Measurements from ENCODE around the gene PDE6A. TPM values are rescaled to one million over a fixed set of nuclear protein-coding genes. Genes with fewer than 3 reads are reported as not detected.

The PDE6A gene
- total and polyA plus RNA-seq, 2 of the 8 experiments (the other 6 are each of a cell fraction or from before 2014, with no cell fraction given) = not detected

- Histone ChIP-seq H2BK5ac (ENCODE audit: low read depth, low read length) (no peak overlapping the region), H2AFZ (ENCODE audit: low read length) (no peak overlapping the region), H3K23ac (ENCODE audit: insufficient read length) (no peak overlapping the region), H3K79me2 (ENCODE audit: control insufficient read depth in 1 of 2, insufficient read depth in 2 of 2, low read length in 2 of 2) (no peaks in the 10 kb centered on the region), H2BK12ac (ENCODE audit: low read depth, low read length) (no peak overlapping the region), H3K27me3 (replicated peaks in 1 of 4; ENCODE audit: control insufficient read depth in 3 of 4, extremely low read depth in 1 of 4, insufficient read depth in 3 of 4, low read length in 3 of 4) (no peaks in the 10 kb centered on the region), H3K27ac (ENCODE audit: low read depth, low read length) (no peak overlapping the region), H3K18ac (ENCODE audit: extremely low read depth, low read length) (no peak overlapping the region), H4K8ac (ENCODE audit: extremely low read depth, insufficient read depth, low read length) (no peak overlapping the region), H3K79me1 (ENCODE audit: low read depth, low read length) (no peaks in the 10 kb centered on the region), H3K4ac (replicated peaks; ENCODE audit: insufficient read length, low read depth, low read length) (no peak overlapping the region), H2BK15ac (ENCODE audit: low read length) (no peak overlapping the region), H2AK5ac (ENCODE audit: low read depth, low read length) (no peak overlapping the region), H3K23me2 (ENCODE audit: low read depth, low read length) (no peaks in the 10 kb centered on the region), H3K36me3 (ENCODE audit: control insufficient read depth in 2 of 4, insufficient read depth in 4 of 4, low read length in 3 of 4) (no peaks in the 10 kb centered on the region), H2BK20ac (ENCODE audit: low read length) (no peak overlapping the region), H3K14ac (ENCODE audit: insufficient read length) (no peak overlapping the region), H4K20me1 (replicated peaks in 1 of 2; ENCODE audit: control insufficient read depth in 1 of 2, insufficient read depth in 2 of 2, low read length in 2 of 2) (no peaks in the 10 kb centered on the region), H3K4me2 (ENCODE audit: insufficient read depth in 1 of 2, low read depth in 2 of 2, low read length in 2 of 2) (no peak overlapping the region), H3K4me1 (replicated peaks in 1 of 4; ENCODE audit: control insufficient read depth in 3 of 4, insufficient read depth in 4 of 4, low read length in 3 of 4) (peaks cover 0 to 2% (median 0%) of the 10 kb centered on the region in 4 experiments; a peak in 2 of 7 replicates), H3K9ac (replicated peaks in 1 of 4; ENCODE audit: extremely low read depth in 1 of 4, low read depth in 3 of 4, low read length in 3 of 4) (no peak overlapping the region), H4K5ac (ENCODE audit: insufficient read length, low read depth, low read length) (no peak overlapping the region), H3K4me3 (ENCODE audit: extremely low read depth in 1 of 4, insufficient read depth in 2 of 4, low read depth in 3 of 4, low read length in 4 of 4) (no peak overlapping the region), H3K56ac (replicated peaks; ENCODE audit: insufficient read length, low read depth, low read length) (no peak overlapping the region), H4K91ac (replicated peaks; ENCODE audit: insufficient read length, low read length) (no peak overlapping the region), H3K9me3 (ENCODE audit: insufficient read depth in 2 of 2, low read depth in 1 of 2, low read length in 1 of 2) (no peaks in the 10 kb centered on the region), H2BK120ac (replicated peaks; ENCODE audit: low read depth, low read length) (no peak overlapping the region)
- FAIRE-seq (no peak), DNase-seq (ENCODE audit: low read depth in 1 of 2, low spot score in 2 of 2) (no peak)
- CTCF ChIA-PET (ENCODE audit: partially characterized antibody) = interaction anchor here (0.8 to 64.1 kb wide), 5 partner anchors 31 to 227 kb away, joined by 3 to 1740 read pairs (median 5); no protein-coding TSS in a partner anchor
- POLR2A ChIA-PET (ENCODE audit: partially characterized antibody) = interaction anchor here (1.3 kb wide), 1 partner anchor 249 kb away, joined by 3 read pairs; no protein-coding TSS in a partner anchor
- WGBS, 2 experiments (ENCODE audit: extremely low coverage in 1 of 2, insufficient coverage in 1 of 2, insufficient read length in 1 of 2, insufficient replicate concordance in 2 of 2, low coverage in 1 of 2, low lambda C conversion rate in 2 of 2, missing lambda C conversion rate in 1 of 2) = 90% methylated on average over 7 of the region's 7 CpGs; no CpG with 5 or more reads in 1 of the 2 experiments
- TF ChIP-seq SP2 (IDR thresholded peaks at IDR 0.05; ENCODE audit: low read length) (no peak), MAFK (IDR thresholded peaks at IDR 0.05; ENCODE audit: low read depth, low read length) (no peak), TAF7 (optimal IDR thresholded peaks at IDR 0.05; ENCODE audit: borderline replicate concordance, low read depth, low read length) (no peak), E2F6 (IDR thresholded peaks at IDR 0.05) (no peak), ATF2 (IDR thresholded peaks at IDR 0.05; ENCODE audit: low read length) (no peak), NANOG (IDR thresholded peaks at IDR 0.05; ENCODE audit: insufficient read depth, low read depth, low read length, poor library complexity, severe bottlenecking) (no peak), CTBP2 (IDR thresholded peaks at IDR 0.05; ENCODE audit: borderline replicate concordance, insufficient read depth, insufficient read length, low read length) (no peak), SIX5 (IDR thresholded peaks at IDR 0.05; ENCODE audit: low read depth, low read length) (no peak), CREB1 (IDR thresholded peaks at IDR 0.05) (no peak), SIRT6 (IDR thresholded peaks at IDR 0.05; ENCODE audit: low read length) (no peak), EGR1 (IDR thresholded peaks at IDR 0.05; ENCODE audit: borderline replicate concordance, low read depth, low read length) (no peak)
Observed at GRCh38 chr5:149871471-149871870, 73.1 kb downstream of the PDE6A start.
